Left cardiac atrium (tissue), 4 donors: ENCODE measurements around the gene ARHGEF1. TPM values are rescaled to one million over a fixed set of nuclear protein-coding genes. Genes with fewer than 3 reads are reported as not detected.

Experiments
- ATAC-seq, 2 donors: fragments of 200-7000 bp; cut with Tn5 transposase; one replicate each; pipeline ENCODE4 v1.9.1; 2020; ENCODE audit warnings: mild to moderate bottlenecking in 2 of 2, moderate library complexity in 2 of 2
- DNase-seq: peaks from one replicate; pipeline ENCODE4 v3.0.0-alpha.2; 2020
- intact Hi-C, 2 donors: fragments of 100-400 bp; cut with DNase I; formaldehyde crosslinking; loops; one replicate each; pipeline versions ENCODE4 v1.14.1 to v1.15.1; 2022 to 2023
- total RNA-seq, 2 donors: library from RNA; stranded (reverse); fragmentation: NEBNext Ultra II Directional; extraction: Animal tissue kit (Norgen Biotek cat#: 25700); gene quantifications; one replicate each; pipeline ENCODE4 v1.2.1, GENCODE V29; 2021
- donor health status: DM: no; HTN: yes; CAD: no.
- donor health status: DM: no; HTN: yes; CAD: no; lungs with severe emphysema.
- donor health status: DM: yes; HTN: yes; CAD: no.
- donor health status: Dilated cardiomyopathy.

Gene ARHGEF1
- total RNA-seq, 2 donors from 2014 or later: 47.0 to 59.1 TPM

DNA sequence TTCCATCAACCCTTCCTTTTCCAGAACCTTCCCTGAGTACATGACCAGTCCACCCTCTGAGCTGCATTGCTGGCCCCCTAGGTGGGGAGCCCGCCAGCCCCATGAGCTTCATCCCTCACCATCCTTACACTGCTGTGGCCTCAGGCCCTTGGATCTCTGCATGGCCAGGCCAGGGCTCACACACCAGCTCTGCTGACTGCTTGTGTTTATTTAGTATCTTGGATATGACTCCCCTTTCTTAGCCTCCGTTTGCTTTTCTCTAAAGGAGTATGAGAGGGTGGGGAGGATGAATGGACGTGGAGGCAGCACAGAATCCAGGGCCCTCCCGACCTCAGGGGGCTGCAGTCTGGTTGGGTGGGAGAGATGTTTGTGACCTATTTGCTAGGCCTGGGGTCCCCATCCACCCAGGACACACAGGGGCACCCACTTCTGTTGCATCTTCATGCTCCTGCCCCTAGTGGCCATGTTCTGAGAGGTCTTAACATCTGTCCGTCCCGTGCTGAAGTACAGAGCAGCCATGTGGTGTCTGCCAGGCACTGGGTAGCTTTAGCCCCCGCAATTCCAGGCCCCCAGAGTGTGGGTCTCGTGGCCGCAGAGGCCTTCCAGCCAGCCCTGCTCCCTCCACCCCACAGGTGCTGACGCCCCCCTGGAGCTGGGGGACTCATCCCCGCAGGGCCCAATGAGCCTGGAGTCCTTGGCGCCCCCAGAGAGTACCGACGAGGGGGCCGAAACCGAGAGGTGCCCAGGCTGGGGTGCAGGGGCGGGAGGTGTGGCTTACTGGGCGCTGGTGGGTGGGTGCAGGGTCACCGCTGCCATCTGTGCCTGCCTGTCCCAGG lies 13.0 kb downstream of the ARHGEF1 start:
- no peak for DNase-seq
- intact Hi-C loops: no loop called here
- no peak for ATAC-seq

DNA sequence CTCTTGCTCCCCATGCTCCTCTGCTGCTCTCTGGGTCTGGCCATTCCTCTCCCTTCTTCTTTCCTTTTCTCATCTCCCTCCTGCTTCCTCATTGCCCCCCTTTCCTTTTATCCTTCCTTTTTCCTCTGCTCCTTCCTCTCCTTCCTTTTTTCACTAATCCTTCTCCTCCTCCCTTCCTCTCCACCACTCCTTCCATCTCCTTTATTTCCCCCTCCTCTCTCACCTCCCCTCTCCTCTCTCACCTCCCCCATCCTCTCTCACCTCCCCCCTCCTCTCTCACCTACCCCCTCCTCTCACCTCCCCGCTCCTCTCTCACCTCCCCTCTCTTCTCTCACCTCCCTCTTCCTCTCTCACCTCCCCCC lies 13.6 kb downstream of the ARHGEF1 start:
- intact Hi-C loops: no loop called here
- no peak for ATAC-seq
- no peak for DNase-seq

DNA sequence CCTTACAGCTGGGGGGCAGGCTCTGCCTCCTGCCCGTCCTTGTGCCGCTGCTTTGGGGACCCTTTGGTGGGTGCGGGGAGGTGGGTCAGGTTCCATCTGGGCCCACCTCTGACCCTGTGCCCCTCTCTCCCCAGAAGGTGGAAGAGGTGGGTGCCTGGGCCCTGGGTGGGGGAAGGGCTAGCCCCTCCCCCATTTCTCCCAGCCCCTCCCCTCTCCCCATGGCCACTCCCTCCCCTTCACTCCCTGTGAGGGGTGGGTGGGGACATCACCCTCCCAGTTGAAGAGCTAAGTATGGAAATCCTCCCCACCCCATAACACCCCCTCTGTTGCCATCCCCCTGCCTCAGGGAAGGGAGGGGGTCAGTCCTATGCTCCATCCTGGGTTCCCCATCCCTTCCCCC lies 14.2 kb downstream of the ARHGEF1 start:
- DNase-seq (no peak), ATAC-seq (peak in 1 of 2 donors; percentile 5)
- intact Hi-C loops: no loop called here

DNA sequence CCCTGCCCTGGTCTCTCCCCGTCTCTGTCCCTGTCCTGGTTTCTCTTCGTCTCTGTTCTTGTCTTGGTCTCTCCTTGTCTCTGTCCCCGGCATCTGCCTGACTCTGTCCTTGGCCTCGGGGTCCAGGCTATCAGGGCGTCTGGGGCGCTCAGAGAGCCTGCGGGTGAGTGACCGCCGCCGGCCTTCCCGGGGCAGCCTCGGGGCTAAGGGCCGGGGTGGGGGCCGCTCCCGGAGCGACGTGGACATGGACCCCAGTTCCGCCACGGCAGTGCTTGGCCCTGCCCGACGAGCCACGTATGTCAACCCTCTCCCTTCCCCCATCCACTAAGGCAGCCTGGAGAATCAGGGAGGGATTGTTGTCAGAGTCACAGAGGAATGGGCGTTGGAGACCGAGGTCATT lies 14.8 kb downstream of the ARHGEF1 start:
- intact Hi-C loops: no loop called here
- DNase-seq (no peak), ATAC-seq (no peak)

DNA sequence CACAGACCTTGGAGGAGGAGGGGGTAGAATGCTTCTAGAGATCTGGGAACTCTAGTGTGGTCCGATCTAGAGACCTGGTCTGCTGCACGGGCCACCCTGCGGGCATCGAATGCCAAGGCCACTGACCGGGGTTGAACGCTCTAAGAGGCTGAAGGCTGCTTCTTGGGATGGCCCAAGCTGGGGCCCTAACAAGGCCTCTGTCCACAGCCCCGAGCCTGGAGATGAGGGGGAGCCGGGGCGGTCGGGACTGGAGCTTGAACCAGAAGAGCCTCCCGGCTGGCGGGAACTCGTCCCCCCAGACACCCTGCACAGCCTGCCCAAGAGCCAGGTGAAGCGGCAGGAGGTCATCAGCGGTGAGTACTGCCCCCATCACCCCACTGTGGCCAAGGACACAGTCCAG lies 15.3 kb downstream of the ARHGEF1 start:
- ATAC-seq: no peak
- intact Hi-C loops: no loop called here

DNA sequence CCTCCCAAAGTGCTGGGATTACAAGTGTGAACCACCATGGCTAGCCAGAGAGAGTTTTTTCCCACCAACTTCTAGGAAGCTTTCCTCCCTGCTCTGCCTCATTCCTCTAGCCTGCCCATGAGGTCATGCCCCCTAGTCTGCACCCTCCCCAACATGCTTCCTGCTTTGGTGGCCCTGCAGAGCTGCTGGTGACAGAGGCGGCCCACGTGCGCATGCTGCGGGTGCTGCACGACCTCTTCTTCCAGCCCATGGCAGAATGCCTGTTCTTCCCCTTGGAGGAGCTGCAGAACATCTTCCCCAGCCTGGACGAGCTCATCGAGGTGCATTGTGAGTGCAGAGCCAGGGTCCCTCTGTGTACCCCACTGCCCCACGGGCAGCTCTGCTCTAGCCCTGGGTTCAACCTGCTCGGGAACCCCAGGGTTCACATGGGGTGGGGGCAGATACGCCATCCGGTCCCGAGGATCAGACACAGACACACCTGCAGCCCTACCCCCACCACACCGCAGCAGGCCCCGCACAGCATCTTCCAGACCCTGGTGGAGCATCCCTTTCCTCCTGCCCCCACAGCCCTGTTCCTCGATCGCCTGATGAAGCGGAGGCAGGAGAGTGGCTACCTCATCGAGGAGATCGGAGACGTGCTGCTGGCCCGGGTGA lies 18.9 kb downstream of the ARHGEF1 start:
- ATAC-seq (no peak), DNase-seq (no peak)
- intact Hi-C loops: no loop called here

More for the DNA sequence above, 15.3 kb downstream of the ARHGEF1 start:
- DNase-seq: no peak

DNA sequence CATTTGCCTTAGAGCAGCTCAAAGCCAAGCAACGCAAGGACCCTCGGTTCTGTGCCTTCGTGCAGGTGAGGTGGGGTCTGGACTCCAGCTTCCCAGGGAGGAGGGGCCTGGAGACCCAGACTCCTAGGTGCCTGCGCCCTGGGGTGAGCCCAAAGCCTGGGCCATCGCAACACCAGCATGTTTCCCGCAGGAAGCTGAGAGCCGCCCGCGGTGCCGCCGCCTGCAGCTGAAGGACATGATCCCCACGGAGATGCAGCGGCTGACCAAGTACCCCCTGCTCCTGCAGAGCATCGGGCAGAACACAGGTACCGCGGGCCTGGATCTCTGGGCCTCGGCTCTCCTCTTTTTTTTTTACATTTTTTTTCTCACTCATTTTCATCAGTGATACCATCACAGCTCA lies 19.6 kb downstream of the ARHGEF1 start:
- DNase-seq (no peak), ATAC-seq (no peak)

DNA sequence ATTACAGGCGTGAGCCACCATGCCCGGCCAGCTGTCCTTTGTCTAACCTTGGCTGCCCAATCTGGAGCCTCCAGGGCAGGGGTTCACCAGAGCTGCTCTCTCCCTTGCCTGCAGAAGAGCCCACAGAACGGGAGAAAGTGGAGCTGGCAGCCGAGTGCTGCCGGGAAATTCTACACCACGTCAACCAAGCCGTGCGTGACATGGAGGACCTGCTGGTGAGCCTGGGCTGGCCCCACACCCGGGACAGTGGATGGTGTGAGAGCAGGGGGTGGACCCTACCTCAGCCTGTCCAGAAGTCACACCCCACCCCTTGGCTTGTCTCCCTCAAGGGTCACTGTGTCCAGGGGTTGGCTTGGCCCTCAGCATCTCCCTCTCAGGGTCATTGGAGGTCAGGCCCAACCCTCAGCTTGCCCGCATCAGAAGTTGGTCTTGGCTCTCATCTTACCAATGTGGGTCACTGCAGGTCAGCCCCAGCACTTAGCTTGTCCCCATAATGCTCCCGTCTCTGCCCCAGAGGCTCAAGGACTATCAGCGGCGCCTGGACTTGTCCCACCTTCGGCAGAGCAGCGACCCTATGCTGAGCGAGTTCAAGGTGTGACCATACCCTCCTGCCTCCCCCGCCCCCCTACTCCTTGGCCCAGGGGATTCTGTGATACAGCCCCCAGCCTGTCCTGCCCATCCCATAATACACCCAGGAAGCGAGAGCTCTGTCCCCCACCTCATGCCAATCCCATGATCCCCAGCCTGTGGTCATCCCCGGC lies 20.4 kb downstream of the ARHGEF1 start:
- no peak for ATAC-seq
- intact Hi-C loops: no loop called here
- DNase-seq: no peak

More for the DNA sequence above, 19.6 kb downstream of the ARHGEF1 start:
- intact Hi-C loops: no loop called here

DNA sequence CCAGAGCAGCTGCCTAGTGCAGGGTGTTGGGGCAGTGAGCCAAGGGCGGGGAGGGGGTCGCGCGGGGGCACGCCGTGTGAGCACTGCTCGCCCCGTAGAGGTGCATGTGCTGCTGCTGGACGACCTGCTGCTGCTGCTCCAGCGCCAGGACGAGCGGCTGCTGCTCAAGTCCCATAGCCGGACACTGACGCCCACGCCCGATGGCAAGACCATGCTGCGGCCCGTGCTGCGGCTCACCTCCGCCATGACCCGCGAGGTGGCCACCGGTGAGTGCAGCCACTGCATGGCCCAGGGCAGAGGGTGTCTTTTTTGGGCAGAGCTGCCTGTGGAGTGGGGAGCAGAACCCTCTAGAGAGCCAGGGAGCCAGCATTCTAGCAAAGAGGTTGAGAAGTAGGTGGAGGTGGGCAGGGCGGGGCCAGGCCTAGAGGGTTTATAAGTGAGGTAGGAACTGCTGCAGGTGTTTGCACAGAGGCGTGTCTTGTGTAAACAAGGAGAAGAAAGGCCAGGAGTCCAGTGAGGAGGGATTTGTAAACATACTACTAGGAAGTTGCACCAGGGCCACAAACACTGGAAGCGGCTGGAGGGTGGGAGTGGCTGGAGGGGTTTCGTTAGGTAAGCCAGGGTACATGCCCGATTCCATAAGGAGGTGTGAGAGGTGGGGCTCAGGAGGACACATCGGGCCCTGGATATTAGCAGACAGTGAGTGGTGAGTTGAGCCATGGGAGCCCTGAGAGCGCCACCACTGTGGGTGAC lies 21.3 kb downstream of the ARHGEF1 start:
- intact Hi-C loops: no loop called here
- ATAC-seq: no peak
- no peak for DNase-seq

DNA sequence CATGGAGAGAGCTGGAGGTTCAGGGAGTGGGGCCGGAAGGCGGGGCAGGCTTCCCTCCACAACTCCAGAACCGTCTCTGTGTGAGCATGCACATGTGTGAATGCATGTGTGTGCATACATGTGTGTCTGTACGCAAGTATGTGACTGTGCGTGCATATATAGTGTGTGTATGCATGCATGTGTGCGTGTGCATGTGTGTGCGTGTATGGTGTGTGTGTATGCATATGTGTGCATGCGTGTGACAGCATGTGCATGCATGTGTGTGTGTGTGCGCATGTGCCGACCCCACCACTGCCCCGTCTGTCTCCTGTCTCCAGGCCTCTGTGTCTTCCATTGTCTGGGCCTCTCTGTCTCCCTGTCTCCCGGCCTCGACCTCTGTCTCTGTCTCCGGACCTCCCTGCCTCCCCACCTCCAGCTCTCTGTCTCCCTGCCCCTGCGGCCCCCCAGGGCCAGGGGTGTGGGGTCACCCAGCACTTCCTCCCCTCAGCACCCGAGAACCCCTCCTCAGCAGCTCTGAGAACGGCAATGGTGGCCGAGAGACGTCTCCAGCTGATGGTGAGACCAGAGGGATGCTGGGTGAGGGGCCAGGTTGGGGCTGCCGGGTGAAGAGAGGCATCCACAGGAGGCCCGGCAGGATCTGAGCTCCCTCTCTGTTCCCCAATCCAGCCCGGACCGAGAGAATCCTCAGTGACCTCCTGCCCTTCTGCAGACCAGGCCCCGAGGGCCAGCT lies 22.5 kb downstream of the ARHGEF1 start:
- ATAC-seq: no peak
- intact Hi-C loops: no loop called here
- DNase-seq: no peak

DNA sequence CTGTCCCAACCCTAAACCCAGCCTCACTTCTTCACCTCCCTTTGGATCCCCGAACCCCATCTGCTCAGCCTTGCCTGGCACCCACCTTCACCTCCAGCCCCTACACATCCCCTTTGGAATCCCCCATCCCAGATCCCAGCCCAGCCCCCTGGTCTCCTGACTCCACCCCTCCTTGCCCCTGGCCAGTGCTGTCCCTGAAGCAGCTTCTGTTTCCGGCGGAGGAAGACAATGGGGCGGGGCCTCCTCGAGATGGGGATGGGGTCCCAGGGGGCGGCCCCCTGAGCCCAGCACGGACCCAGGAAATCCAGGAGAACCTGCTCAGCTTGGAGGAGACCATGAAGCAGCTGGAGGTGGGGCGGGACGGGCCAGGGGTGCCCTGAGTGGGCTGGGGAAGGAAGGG lies 23.3 kb downstream of the ARHGEF1 start:
- intact Hi-C loops: no loop called here
- no peak for DNase-seq
- ATAC-seq: no peak

DNA sequence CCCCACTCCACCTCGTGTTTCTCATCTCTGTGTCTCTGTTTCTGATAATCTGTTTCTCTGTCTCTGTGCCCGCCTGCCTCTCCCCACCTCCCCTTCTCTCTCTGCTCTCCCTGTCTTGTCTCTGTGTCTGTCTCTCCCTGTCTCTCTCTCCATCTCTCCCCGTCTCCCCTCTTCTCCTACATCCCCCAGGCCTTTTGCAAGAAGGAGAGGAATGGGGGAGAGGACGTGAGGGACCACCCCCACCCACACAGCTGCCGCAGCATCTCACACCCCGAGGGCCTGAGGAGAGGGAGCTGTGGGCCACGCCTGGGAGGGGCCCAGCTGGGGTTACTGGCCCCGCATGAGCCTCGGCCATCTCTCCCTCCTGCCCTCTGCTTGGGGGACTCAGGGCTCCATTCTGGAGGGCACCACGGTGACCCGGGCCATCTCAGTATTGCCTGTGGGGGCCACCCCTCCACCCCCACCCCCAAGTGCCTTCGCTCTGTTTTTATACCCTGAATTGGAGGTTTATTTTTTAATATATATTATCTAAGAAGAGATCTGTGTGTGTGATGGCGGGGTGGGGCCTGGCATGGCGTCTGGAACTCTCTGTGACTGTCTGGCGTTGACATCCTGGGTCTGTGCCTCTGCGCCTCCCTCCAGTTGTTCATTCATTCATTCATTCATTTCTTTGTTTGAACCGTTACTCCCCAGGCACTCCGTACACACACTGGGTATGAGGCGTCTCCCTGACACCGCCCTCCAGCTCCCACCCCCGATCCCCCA lies 24.1 kb downstream of the ARHGEF1 start:
- intact Hi-C loops: no loop called here

DNA sequence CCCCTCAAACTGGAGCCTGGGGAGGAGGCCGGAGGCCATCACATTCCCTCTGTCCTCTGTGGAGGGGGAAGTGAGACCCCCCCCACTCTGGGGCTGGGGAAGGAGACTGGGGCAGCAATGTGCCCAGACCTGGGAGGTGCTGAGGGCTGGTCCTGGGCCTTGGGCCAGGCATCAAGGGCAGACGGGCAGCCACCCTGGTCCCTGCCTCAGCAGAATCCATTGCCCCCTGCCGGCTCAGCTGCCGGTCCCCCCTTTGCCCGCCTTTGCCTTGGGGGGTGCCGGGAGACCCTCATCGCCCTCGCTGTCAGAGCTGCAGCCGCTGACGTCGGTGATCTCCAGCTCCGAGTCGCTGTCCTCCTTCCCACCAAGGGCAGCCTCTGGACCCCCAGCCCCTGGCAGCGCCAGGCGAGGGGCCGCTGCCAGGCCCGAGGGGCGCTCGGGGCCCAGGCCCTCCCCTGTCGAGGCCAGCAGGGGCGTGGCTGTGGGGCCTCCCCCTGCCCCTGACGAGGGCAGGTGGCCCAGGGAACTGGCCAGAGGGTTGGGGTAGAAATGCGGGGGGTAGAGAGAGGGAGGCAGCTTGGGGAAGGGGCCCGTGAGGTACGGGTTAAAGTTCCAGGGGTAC lies 25.1 kb downstream of the ARHGEF1 start:
- intact Hi-C loops: no loop called here
- ATAC-seq (no peak), DNase-seq (no peak)

More for the DNA sequence above, 24.1 kb downstream of the ARHGEF1 start:
- DNase-seq (no peak), ATAC-seq (no peak)

DNA sequence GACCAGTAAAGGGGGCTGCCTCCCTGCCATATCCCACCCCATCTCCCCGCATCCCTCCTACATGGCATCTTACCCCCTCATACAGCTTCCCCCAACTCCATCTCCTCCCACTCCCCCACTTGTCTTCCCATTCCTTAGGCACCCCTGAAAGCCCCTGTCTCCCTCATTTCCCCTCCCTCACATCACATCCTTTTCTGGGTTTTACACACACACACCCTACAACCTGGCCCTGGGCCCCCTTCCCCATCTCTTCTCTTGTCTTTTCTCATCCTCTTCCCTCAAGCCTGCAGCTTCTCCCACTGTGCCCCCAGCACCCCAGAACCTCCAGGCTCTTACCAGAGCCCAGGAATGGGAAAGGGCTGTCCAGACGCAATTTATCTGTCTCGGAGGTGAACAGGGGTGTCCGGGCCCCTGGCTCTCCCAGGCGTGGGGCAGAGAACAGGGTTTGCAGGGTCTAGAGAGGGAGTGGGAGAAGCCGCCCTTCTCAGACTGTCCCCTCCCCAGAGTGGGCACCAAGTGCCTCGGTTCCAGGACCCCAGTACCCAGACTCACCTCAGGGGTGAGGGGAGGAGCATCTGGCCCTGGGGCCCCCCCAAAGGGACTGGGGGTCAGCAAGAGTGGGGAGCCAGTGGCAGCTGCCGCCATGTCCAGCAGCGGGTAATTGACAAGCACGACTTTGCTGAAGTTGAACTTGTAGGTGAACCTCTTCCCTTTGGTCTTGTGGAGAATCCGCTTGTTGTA lies 25.9 kb downstream of the ARHGEF1 start:
- no peak for ATAC-seq
- intact Hi-C loops: no loop called here
- DNase-seq: no peak

DNA sequence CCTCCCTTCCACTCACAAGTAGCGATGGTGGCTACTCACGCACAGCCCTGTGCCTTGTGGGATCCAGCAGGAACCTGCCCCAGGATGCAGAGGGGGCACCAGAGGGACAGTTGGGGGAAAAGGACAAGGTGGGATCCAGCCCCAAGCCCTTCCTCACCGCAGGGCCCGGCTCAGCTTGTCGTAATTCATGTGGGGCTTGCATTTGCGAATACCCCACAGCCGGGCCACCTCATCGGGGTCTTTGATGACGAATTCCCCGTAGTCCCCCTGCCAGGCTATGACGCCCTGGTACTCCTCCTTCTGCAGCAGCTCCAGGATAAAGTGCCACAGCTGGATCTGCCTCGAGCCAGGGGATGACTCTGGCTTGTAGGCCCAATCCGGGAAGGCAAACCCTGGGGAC lies 26.7 kb downstream of the ARHGEF1 start:
- DNase-seq: no peak
- ATAC-seq: no peak
- intact Hi-C loops: no loop called here

DNA sequence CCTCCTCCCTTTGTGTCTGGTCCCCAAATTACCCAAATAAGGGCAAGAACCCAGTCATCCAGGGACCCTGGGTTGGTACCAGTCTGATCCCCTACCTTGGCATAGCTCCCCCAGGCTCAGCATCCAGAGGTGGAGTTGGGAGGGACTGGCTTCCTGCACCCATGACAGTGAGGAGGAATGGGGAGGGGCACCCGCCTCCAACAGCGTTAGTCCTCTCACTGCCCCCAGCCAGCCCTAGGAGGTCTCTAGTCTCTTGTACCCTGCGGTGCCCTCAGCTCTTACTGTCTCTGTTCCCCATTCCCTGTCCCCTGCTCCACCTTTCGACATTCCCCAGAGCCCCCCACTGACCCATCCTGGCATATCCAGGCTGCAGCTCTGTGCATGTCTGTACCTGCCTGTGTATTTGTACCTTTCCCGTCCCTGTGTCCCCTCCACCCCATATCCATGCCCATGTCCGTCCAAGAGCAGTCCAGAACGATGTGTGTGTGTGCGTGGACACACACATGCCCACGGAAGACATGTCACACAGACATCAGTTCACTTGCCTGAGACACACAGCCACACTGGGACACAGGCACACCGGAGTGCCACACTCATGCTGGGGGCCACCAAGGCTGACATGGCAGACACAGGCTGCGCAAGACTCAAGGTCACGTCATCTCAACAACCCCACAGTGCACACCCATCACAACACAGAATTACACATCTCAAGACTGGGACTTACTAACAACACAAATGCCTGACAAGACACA lies 27.4 kb downstream of the ARHGEF1 start:
- DNase-seq (no peak), ATAC-seq (no peak)
- intact Hi-C loops: no loop called here
